HPDE6-E6E7 (cell line): Measurements from ENCODE around the gene LITAFD.
"Not testable (repeated sequence)": the region's sequence is repeated elsewhere in the genome, so short reads cannot be mapped to it uniquely, and the experiment has no call there.

Source experiments
- DNase-seq: peaks from one replicate; pipeline ENCODE4 v3.0.0; 2011; ENCODE audit warnings: missing footprints; ENCODE audit errors: extremely low spot score

LITAFD gene

GRCh38 chr16:8894736-8895334 lies 12.7 kb downstream of the LITAFD start:
- DNase-seq: no peak

- DNase-seq: no peak
Measured at GRCh38 chr16:8898660-8899318, 16.6 kb downstream of the LITAFD start.

GRCh38 chr16:8899709-8900317 lies 17.7 kb downstream of the LITAFD start:
- no peak for DNase-seq

- no peak for DNase-seq
Measured at GRCh38 chr16:8900343-8900742, 18.2 kb downstream of the LITAFD start.

- no peak for DNase-seq
Measured at GRCh38 chr16:8901320-8901861, 19.2 kb downstream of the LITAFD start.

GRCh38 chr16:8903004-8903403 lies 20.9 kb downstream of the LITAFD start:
- DNase-seq: no peak

- no peak for DNase-seq
Measured at GRCh38 chr16:8904018-8904430, 21.9 kb downstream of the LITAFD start.

- DNase-seq: no peak
Measured at GRCh38 chr16:8905168-8905762, 23.1 kb downstream of the LITAFD start.

- DNase-seq: no peak
Measured at GRCh38 chr16:8905795-8906591, 23.8 kb downstream of the LITAFD start.

- DNase-seq: no peak
Measured at GRCh38 chr16:8907096-8907495, 24.9 kb downstream of the LITAFD start.

GRCh38 chr16:8908810-8909468 lies 26.8 kb downstream of the LITAFD start:
- no peak for DNase-seq

GRCh38 chr16:8910811-8911210 lies 28.7 kb downstream of the LITAFD start:
- no peak for DNase-seq

- DNase-seq: no peak
Measured at GRCh38 chr16:8912793-8913192, 30.6 kb downstream of the LITAFD start.

- no peak for DNase-seq
Measured at GRCh38 chr16:8914098-8914497, 31.9 kb downstream of the LITAFD start.

- no peak for DNase-seq
Measured at GRCh38 chr16:8915722-8916301, 33.7 kb downstream of the LITAFD start.

- no peak for DNase-seq
Measured at GRCh38 chr16:8916541-8917225, 34.5 kb downstream of the LITAFD start.

- DNase-seq: not testable (repeated sequence)
Measured at GRCh38 chr16:8917336-8917735, 35.2 kb downstream of the LITAFD start.

- no peak for DNase-seq
Measured at GRCh38 chr16:8919089-8919933, 37.2 kb downstream of the LITAFD start.

GRCh38 chr16:8919934-8920462 lies 37.8 kb downstream of the LITAFD start:
- no peak for DNase-seq
